GM12801 (cell line): ENCODE measurements around the gene COX7A1.

Experiments used
- CTCF ChIP-seq: IDR thresholded peaks from one replicate; pipeline ENCODE4 v1.5.1; 2011; ENCODE audit warnings: control low read depth; ENCODE audit not compliant: insufficient read length; ENCODE audit errors: extremely low read depth

Gene COX7A1

GRCh38 chr19:36152352-36153091 lies at the start of gene COX7A1:
Gene COX7A1 (minus strand): TSS chr19:36152447. CDS start chr19:36152407, 40 bp downstream.
- TF ChIP-seq CTCF = no peak

- no peak for TF ChIP-seq CTCF
Measured at GRCh38 chr19:36201684-36202083, 49.4 kb upstream of the COX7A1 start.

- TF ChIP-seq CTCF = no peak
Measured at GRCh38 chr19:36198119-36198518, 45.9 kb upstream of the COX7A1 start.

- no peak for TF ChIP-seq CTCF
Measured at GRCh38 chr19:36196249-36196648, 44.0 kb upstream of the COX7A1 start.

- no peak for TF ChIP-seq CTCF
Measured at GRCh38 chr19:36183245-36183628, 31.0 kb upstream of the COX7A1 start.

GRCh38 chr19:36182612-36183244 lies 30.5 kb upstream of the COX7A1 start:
- no peak for TF ChIP-seq CTCF

GRCh38 chr19:36172852-36173251 lies 20.6 kb upstream of the COX7A1 start:
- TF ChIP-seq CTCF = no peak
